GM12878 (cell line): Measurements from ENCODE around the gene HRNR. TPM values are rescaled to one million over a fixed set of nuclear protein-coding genes. Genes with fewer than 3 reads are reported as not detected.

Experiments used
- ATAC-seq: fragments of 200-7000 bp; cut with Tn5 transposase; 3 replicates; pipeline ENCODE4 v1.9.1; 2020; ENCODE audit warnings: mild to moderate bottlenecking, moderate library complexity
- BruUV-seq: library from RNA; stranded (reverse); fragments of 400-500 nt; replicated peaks from 2 replicates; lab custom pipeline; 2021; lab: Mats Ljungman, UMichigan
- CTCF ChIA-PET: fragments of 300-600 bp; sonication (Branson Sonifier 250); formaldehyde crosslinking; extraction: SDS; loops from one replicate; lab custom pipeline; 2021; ENCODE audit warnings: inconsistent platforms; lab: Yijun Ruan, JAX
- POLR2A ChIA-PET: fragments of 350-600 bp; formaldehyde crosslinking; extraction: SDS; loops from one replicate; lab custom pipeline; 2021; ENCODE audit warnings: inconsistent platforms; lab: Charles Lee
- RAD21 ChIA-PET: fragments of 300-600 bp; sonication (Branson Sonifier 250); formaldehyde crosslinking; loops from one replicate; lab custom pipeline; 2023; ENCODE audit warnings: antibody characterized with exemption; ENCODE audit not compliant: unreplicated experiment; lab: Charles Lee
- SMC1A ChIA-PET: fragments of 300-600 bp; sonication (Branson Sonifier 250); formaldehyde crosslinking; loops from one replicate; lab custom pipeline; 2023; ENCODE audit not compliant: unreplicated experiment, uncharacterized antibody; lab: Charles Lee
- DNase-seq: peaks from one replicate; pipeline ENCODE4 v3.0.0-alpha.2; 2011; ENCODE audit warnings: low read depth, low spot score
- FAIRE-seq: peaks from 3 replicates; lab custom pipeline; 2011; peaks lifted over from hg19 to GRCh38; lab: Jason Lieb, UNC
- H2AFZ ChIP-seq: 2 replicates; pipeline ENCODE4 v1.6.0; 2011; ENCODE audit warnings: low read depth, low read length, control low read depth; ENCODE audit not compliant: control insufficient read depth
- H3K27ac ChIP-seq: 2 replicates; pipeline ENCODE4 v1.5.1; 2011; ENCODE audit warnings: control low read depth; ENCODE audit not compliant: control insufficient read depth, insufficient read depth
- H3K27me3 ChIP-seq, 2 experiments: replicated peaks in 1 of 2; 2 replicates each; pipeline versions ENCODE4 v1.6.0 to v1.6.1; 2011; ENCODE audit warnings: low read length in 1 of 2; ENCODE audit not compliant: control insufficient read depth in 2 of 2, insufficient read depth in 2 of 2
- H3K36me3 ChIP-seq, 2 experiments: 2 replicates each; pipeline ENCODE4 v1.5.1; 2011; ENCODE audit warnings: low read length in 1 of 2; ENCODE audit not compliant: control insufficient read depth in 2 of 2, insufficient read depth in 2 of 2
- H3K4me1 ChIP-seq: 2 replicates; pipeline ENCODE4 v1.6.1; 2011; ENCODE audit warnings: mild to moderate bottlenecking, low read length, moderate library complexity, mixed read lengths; ENCODE audit not compliant: control insufficient read depth, insufficient read depth
- H3K4me2 ChIP-seq: 2 replicates; pipeline ENCODE4 v1.6.0; 2011; ENCODE audit warnings: control low read depth; ENCODE audit not compliant: control insufficient read depth, insufficient read depth
- H3K4me3 ChIP-seq: fragments of 200-600 bp; sonication (generic); 2 replicates; pipeline ENCODE4 v1.5.1; 2016
- H3K79me2 ChIP-seq: 2 replicates; pipeline ENCODE4 v1.6.0; 2011; ENCODE audit warnings: low read length; ENCODE audit not compliant: control insufficient read depth, insufficient read depth
- H3K9ac ChIP-seq: 2 replicates; pipeline ENCODE4 v1.8.0; 2011; ENCODE audit warnings: low read length, control low read depth, mixed read lengths; ENCODE audit not compliant: control insufficient read depth, insufficient read depth
- H3K9me3 ChIP-seq: replicated peaks from 3 replicates; pipeline ENCODE4 v1.5.1; 2011; ENCODE audit warnings: mild to moderate bottlenecking, low read length; ENCODE audit not compliant: control insufficient read depth, insufficient read depth
- H4K20me1 ChIP-seq: 2 replicates; pipeline ENCODE4 v1.6.0; 2011; ENCODE audit not compliant: control insufficient read depth, insufficient read depth
- ATF7 ChIP-seq: fragments of 450-650 bp; IDR thresholded peaks from 2 replicates; pipeline ENCODE4 v1.6.1; 2016; ENCODE audit warnings: low read depth, mild to moderate bottlenecking
- BCL11A ChIP-seq: IDR thresholded peaks from 2 replicates; pipeline ENCODE4 v1.6.1; 2011; ENCODE audit warnings: low read depth, low read length
- CBX3 ChIP-seq: fragments of 200-600 bp; sonication (generic); IDR thresholded peaks from 2 replicates; pipeline ENCODE4 v1.6.1; 2016; ENCODE audit warnings: low read depth, borderline replicate concordance
- CHD2 ChIP-seq: IDR thresholded peaks from 2 replicates; pipeline ENCODE4 v1.6.1; 2011; ENCODE audit warnings: low read depth, low read length, improper control_type of control experiment, borderline replicate concordance
- FOXK2 ChIP-seq: fragments of 450-650 bp; IDR thresholded peaks from 2 replicates; pipeline ENCODE4 v1.6.1; 2017; ENCODE audit warnings: mild to moderate bottlenecking, moderate library complexity
- IRF3 ChIP-seq: fragments of 450-650 bp; IDR thresholded peaks from 2 replicates; pipeline ENCODE4 v1.6.1; 2014; ENCODE audit warnings: mild to moderate bottlenecking
- IRF5 ChIP-seq: fragments of 450-650 bp; IDR thresholded peaks from 2 replicates; pipeline ENCODE4 v1.6.1; 2017; ENCODE audit warnings: borderline replicate concordance
- JUNB ChIP-seq: IDR thresholded peaks from 2 replicates; pipeline ENCODE4 v1.6.1; 2016; ENCODE audit warnings: antibody characterized with exemption, mild to moderate bottlenecking
- MEF2B ChIP-seq: fragments of 450-650 bp; IDR thresholded peaks from 2 replicates; pipeline ENCODE4 v1.6.1; 2018; ENCODE audit warnings: mild to moderate bottlenecking, moderate library complexity; ENCODE audit not compliant: partially characterized antibody, poor library complexity, severe bottlenecking
- MTA3 ChIP-seq: IDR thresholded peaks from 2 replicates; pipeline ENCODE4 v1.6.1; 2012; ENCODE audit warnings: low read length, inconsistent platforms, borderline replicate concordance
- MYB ChIP-seq: fragments of 150-350 bp; IDR thresholded peaks from 2 replicates; pipeline ENCODE4 v1.6.1; 2014; ENCODE audit warnings: mild to moderate bottlenecking, low read depth, low read length, borderline replicate concordance
- NFYA ChIP-seq: IDR thresholded peaks from 2 replicates; pipeline ENCODE4 v1.6.1; 2011; ENCODE audit warnings: low read depth, mild to moderate bottlenecking, low read length, improper control_type of control experiment, borderline replicate concordance
- NRF1 ChIP-seq: conservative IDR thresholded peaks from 2 replicates; pipeline ENCODE4 v1.6.1; 2011; ENCODE audit warnings: mild to moderate bottlenecking, low read depth, low read length, improper control_type of control experiment
- POU2F2 ChIP-seq: IDR thresholded peaks from 3 replicates; pipeline ENCODE4 v1.6.1; 2011; ENCODE audit warnings: low read depth, mild to moderate bottlenecking, low read length, borderline replicate concordance
- SMC3 ChIP-seq: IDR thresholded peaks from 2 replicates; pipeline ENCODE4 v1.6.1; 2011; ENCODE audit warnings: low read length, improper control_type of control experiment, borderline replicate concordance
- SRF ChIP-seq, 2 experiments: IDR thresholded peaks; 2 replicates each; pipeline ENCODE4 v1.6.1; 2011; ENCODE audit warnings: low read depth in 2 of 2, low read length in 2 of 2, mild to moderate bottlenecking in 1 of 2, moderate library complexity in 1 of 2
- SUPT20H ChIP-seq: IDR thresholded peaks from 2 replicates; pipeline ENCODE4 v1.6.1; 2011; ENCODE audit warnings: low read depth, mild to moderate bottlenecking, low read length, moderate library complexity, borderline replicate concordance; ENCODE audit not compliant: control insufficient read depth
- TCF3 ChIP-seq: IDR thresholded peaks from 2 replicates; pipeline ENCODE4 v1.6.1; 2012; ENCODE audit warnings: low read depth, mild to moderate bottlenecking, low read length, borderline replicate concordance; ENCODE audit not compliant: insufficient read depth
- ZBTB4 ChIP-seq: fragments of 450-650 bp; formaldehyde crosslinking; IDR thresholded peaks from 2 replicates; pipeline ENCODE4 v1.4.0; 2022; ENCODE audit warnings: mild to moderate bottlenecking, moderate library complexity
- ZNF207 ChIP-seq: fragments of 450-650 bp; IDR thresholded peaks from 2 replicates; pipeline ENCODE4 v1.6.1; 2014; ENCODE audit warnings: antibody characterized with exemption, mild to moderate bottlenecking, borderline replicate concordance
- WGBS: methylation state at CpG from one replicate; pipeline ENCODE4 v1.1.6; 2016; ENCODE audit warnings: low lambda C conversion rate; ENCODE audit not compliant: insufficient replicate concordance, insufficient coverage; ENCODE audit errors: missing lambda C conversion rate; 5-methylcytosine and 5-hydroxymethylcytosine counted together
- in situ Hi-C: fragments of 300-500 bp; cut with MboI; formaldehyde crosslinking; loops from 9 replicates; pipeline ENCODE4 v1.14.3; 2018; ENCODE audit warnings: mixed read lengths
- intact Hi-C: fragments of 100-400 bp; cut with micrococcal nuclease; formaldehyde crosslinking; loops from one replicate; pipeline ENCODE4 v1.14.2; 2022; ENCODE audit not compliant: unreplicated experiment
- polyA plus RNA-seq, 11 experiments: library from polyadenylated mRNA; depleted of rRNA in 4 of 11; unstranded in 6 of 11; stranded (reverse) in 5 of 11; fragments of >200 nt; fragmentation: Nextera tagmentation in 4 of 11; fragmentation: Illumina TruSeq in 1 of 11; extraction: Ambion mirVana in 4 of 11; extraction: Trizol in 1 of 11; gene quantifications; 1 replicate in 1 of 11; 2 replicates in 10 of 11; pipeline versions ENCODE4 v1.2.1 to v1.2.3, GENCODE V29; 2011 to 2016; ENCODE audit warnings: inconsistent platforms in 2 of 11, missing spikeins in 2 of 11, low read depth in 1 of 11
- total RNA-seq, 4 experiments: library from RNA; depleted of rRNA in 3 of 4; stranded (reverse); fragments of >200 nt in 3 of 4; fragmentation: Illumina TruSeq in 1 of 4; extraction: Trizol in 1 of 4; gene quantifications; 2 replicates each; pipeline versions ENCODE4 v1.2.1 to v1.2.3, GENCODE V29; 2013 to 2021

The HRNR gene
- total and polyA plus RNA-seq, 10 of the 15 experiments (the other 5 are each of a cell fraction or from before 2014, with no cell fraction given) = not detected

GRCh38 chr1:152179566-152179965, 44.4 kb downstream of the HRNR start:
- no peak for DNase-seq
- H3K36me3 ChIP-seq = no peaks in the 10 kb centered on the region
- H3K27ac ChIP-seq = no peak overlapping the region
- intact Hi-C loops = no loop called here
- in situ Hi-C loops = no loop called here
- CTCF ChIA-PET = interaction anchor here (0.7 to 1.0 kb wide), 2 partner anchors 127 to 281 kb away, joined by 3 to 5 read pairs; no protein-coding TSS in a partner anchor
- BruUV-seq = no TSS peak
- POLR2A ChIA-PET = no interaction called here
- SMC1A ChIA-PET = interaction anchor here (1.0 to 1.1 kb wide), 2 partner anchors 125 to 127 kb away, joined by 3 to 4 read pairs; no protein-coding TSS in a partner anchor
- H3K27me3 ChIP-seq = no peaks in the 10 kb centered on the region; a peak in 1 of 4 replicates
- no peaks in the 10 kb centered on the region for H3K4me1 ChIP-seq
- H3K9me3 ChIP-seq = no peaks in the 10 kb centered on the region
- H3K79me2 ChIP-seq = no peaks in the 10 kb centered on the region
- WGBS = 0% methylated on average over 1 of the region's 1 CpG
- RAD21 ChIA-PET = interaction anchor here (1.3 kb wide), 1 partner anchor 279 kb away, joined by 5 read pairs; no protein-coding TSS in a partner anchor
- no peak overlapping the region for H3K9ac ChIP-seq
- H3K4me3 ChIP-seq = no peak overlapping the region
- no peak overlapping the region for H3K4me2 ChIP-seq
- H4K20me1 ChIP-seq = no peaks in the 10 kb centered on the region
- no peak for ATAC-seq
- FAIRE-seq = no peak
- H2AFZ ChIP-seq = no peak overlapping the region
- TF ChIP-seq MEF2B (no peak), SMC3 (no peak), CHD2 (no peak), ATF7 (no peak), SRF (IDR thresholded peaks at IDR 0.05; ENCODE audit: low read depth in 2 of 2, low read length in 2 of 2) (no peak), ZNF207 (no peak), SUPT20H (no peak), NFYA (no peak), MTA3 (no peak), MYB (no peak), JUNB (no peak), TCF3 (no peak), CBX3 (no peak), IRF3 (no peak), NRF1 (no peak), POU2F2 (no peak), ZBTB4 (CRISPR knock-in tag) (no peak), FOXK2 (no peak), BCL11A (no peak), IRF5 (no peak)
